GM23338 (cell line): ENCODE results near the gene CD70. TPM values are rescaled to one million over a fixed set of nuclear protein-coding genes. Genes with fewer than 3 reads are reported as not detected.

Source experiments
- ATAC-seq: fragments of 200-7000 bp; cut with Tn5 transposase; 3 replicates; pipeline ENCODE4 v1.9.1; 2020
- DNase-seq: peaks from one replicate; pipeline ENCODE4 v3.0.0-alpha.2; 2015; ENCODE audit warnings: low spot score
- H2AFZ ChIP-seq: fragments of 200-600 bp; sonication (generic); 2 replicates; pipeline ENCODE4 v1.8.0; 2016; ENCODE audit warnings: antibody characterized with exemption, mild to moderate bottlenecking, moderate library complexity
- H3F3A ChIP-seq: fragments of 200-600 bp; sonication (generic); replicated peaks from 2 replicates; pipeline ENCODE4 v1.8.0; 2017; ENCODE audit warnings: antibody characterized with exemption, mixed run types, low read depth
- H3K27ac ChIP-seq: fragments of 200-600 bp; sonication (generic); 2 replicates; pipeline ENCODE4 v1.6.1; 2016; ENCODE audit warnings: low read depth
- H3K27me3 ChIP-seq: fragments of 200-600 bp; sonication (generic); 2 replicates; pipeline ENCODE4 v1.8.0; 2016; ENCODE audit warnings: mild to moderate bottlenecking, mixed run types, moderate library complexity; ENCODE audit not compliant: insufficient read depth
- H3K36me3 ChIP-seq: fragments of 200-600 bp; sonication (generic); 2 replicates; pipeline ENCODE4 v1.8.0; 2016; ENCODE audit warnings: mild to moderate bottlenecking; ENCODE audit not compliant: insufficient read depth
- H3K4me1 ChIP-seq: fragments of 200-600 bp; sonication (generic); 2 replicates; pipeline ENCODE4 v1.8.0; 2016; ENCODE audit warnings: mild to moderate bottlenecking, moderate library complexity; ENCODE audit not compliant: insufficient read depth
- H3K4me2 ChIP-seq: fragments of 200-600 bp; sonication (generic); 2 replicates; pipeline ENCODE4 v1.7.1; 2017; ENCODE audit warnings: mixed run types
- H3K4me3 ChIP-seq: fragments of 200-600 bp; sonication (generic); 2 replicates; pipeline ENCODE4 v1.6.1; 2016; ENCODE audit warnings: mixed run types
- H3K79me2 ChIP-seq: fragments of 200-600 bp; sonication (generic); replicated peaks from 2 replicates; pipeline ENCODE4 v1.8.0; 2017; ENCODE audit warnings: mild to moderate bottlenecking; ENCODE audit not compliant: insufficient read depth
- H3K9me2 ChIP-seq: fragments of 200-600 bp; sonication (generic); 2 replicates; pipeline ENCODE4 v1.8.0; 2017; ENCODE audit not compliant: insufficient read depth
- H4K20me1 ChIP-seq: fragments of 200-600 bp; sonication (generic); replicated peaks from 2 replicates; pipeline ENCODE4 v1.8.0; 2017; ENCODE audit warnings: mild to moderate bottlenecking; ENCODE audit not compliant: insufficient read depth
- H3K27ac Mint-ChIP-seq: 2 replicates; pipeline ENCODE4 v1.8.0; 2020; ENCODE audit warnings: inconsistent platforms, mild to moderate bottlenecking, moderate library complexity, mixed read lengths
- H3K27me3 Mint-ChIP-seq: 3 replicates; pipeline ENCODE4 v1.8.0; 2022; ENCODE audit warnings: low read depth, mild to moderate bottlenecking, moderate library complexity, mixed read lengths, inconsistent platforms; ENCODE audit not compliant: insufficient read depth, poor library complexity
- H3K36me3 Mint-ChIP-seq: 3 replicates; pipeline ENCODE4 v1.8.0; 2021; ENCODE audit warnings: low read depth, mild to moderate bottlenecking, inconsistent platforms, moderate library complexity, mixed read lengths
- H3K4me1 Mint-ChIP-seq: 3 replicates; pipeline ENCODE4 v1.8.0; 2020; ENCODE audit warnings: mild to moderate bottlenecking, inconsistent platforms, mixed read lengths
- H3K4me3 Mint-ChIP-seq: 3 replicates; pipeline ENCODE4 v1.8.0; 2021; ENCODE audit warnings: moderate library complexity, mild to moderate bottlenecking, inconsistent platforms, mixed read lengths
- H3K9me3 Mint-ChIP-seq: 3 replicates; pipeline ENCODE4 v1.8.0; 2020; ENCODE audit warnings: moderate library complexity, mild to moderate bottlenecking, inconsistent platforms, mixed read lengths
- CREB1 ChIP-seq: fragments of 250-450 bp; sonication (Bioruptor Pico); IDR thresholded peaks from 2 replicates; pipeline ENCODE4 v1.5.0; 2020; ENCODE audit warnings: low read depth, mild to moderate bottlenecking, moderate library complexity
- EZH2 ChIP-seq: fragments of 200-600 bp; sonication (generic); IDR thresholded peaks from one replicate; pipeline ENCODE4 v1.8.0; 2017; ENCODE audit warnings: antibody characterized with exemption, mild to moderate bottlenecking, low read depth; ENCODE audit not compliant: unreplicated experiment
- EZH2phosphoT487 ChIP-seq: fragments of 200-600 bp; sonication (generic); IDR thresholded peaks from one replicate; pipeline ENCODE4 v1.8.1; 2018; ENCODE audit warnings: antibody characterized with exemption; ENCODE audit not compliant: unreplicated experiment
- JUNB ChIP-seq: IDR thresholded peaks from one replicate; pipeline ENCODE4 v1.6.1; 2016; ENCODE audit warnings: antibody characterized with exemption; ENCODE audit not compliant: unreplicated experiment
- NANOG ChIP-seq: IDR thresholded peaks from 2 replicates; pipeline ENCODE4 v1.6.1; 2016; ENCODE audit warnings: antibody characterized with exemption, borderline replicate concordance
- POLR2AphosphoS5 ChIP-seq: IDR thresholded peaks from 2 replicates; pipeline ENCODE4 v1.6.1; 2016; ENCODE audit warnings: antibody characterized with exemption, low read depth
- STAT1 ChIP-seq: IDR thresholded peaks from one replicate; pipeline ENCODE4 v1.6.1; 2016; ENCODE audit warnings: antibody characterized with exemption; ENCODE audit not compliant: unreplicated experiment
- ZNF114 ChIP-seq: fragments of 250-450 bp; sonication (Bioruptor Pico); IDR thresholded peaks from 2 replicates; pipeline ENCODE4 v1.5.0; 2020; ENCODE audit warnings: mild to moderate bottlenecking, moderate library complexity
- ZNF331 ChIP-seq: fragments of 250-450 bp; sonication (Bioruptor Pico); IDR thresholded peaks from 2 replicates; pipeline ENCODE4 v1.5.0; 2020; ENCODE audit warnings: low read depth, mild to moderate bottlenecking, moderate library complexity
- ZNF462 ChIP-seq: fragments of 250-450 bp; sonication (Bioruptor Pico); IDR thresholded peaks from 2 replicates; pipeline ENCODE4 v1.5.0; 2020; ENCODE audit warnings: mild to moderate bottlenecking, moderate library complexity
- polyA plus RNA-seq: library from polyadenylated mRNA; unstranded; fragments of >200 nt; fragmentation: Nextera tagmentation; extraction: Ambion mirVana; gene quantifications from 2 replicates; pipeline ENCODE4 v1.2.1, GENCODE V29; 2016
- total RNA-seq: library from RNA; depleted of rRNA; stranded (reverse); fragments of >200 nt; shearing (Covaris generic); gene quantifications from 2 replicates; pipeline ENCODE4 v1.2.3, GENCODE V29; 2014
- TF ChIP-seq, protein P1 (sequence below): IDR thresholded peaks from one replicate; pipeline ENCODE4 v1.6.1; 2018; ENCODE audit warnings: antibody characterized with exemption; ENCODE audit not compliant: unreplicated experiment
- TF ChIP-seq, protein P2 (sequence below): IDR thresholded peaks from 2 replicates; pipeline ENCODE4 v1.6.1; 2016; ENCODE audit warnings: antibody characterized with exemption
- TF ChIP-seq, protein P3 (sequence below), 2 experiments: fragments of 200-600 bp in 1 of 2; sonication (generic) in 1 of 2; conservative IDR thresholded peaks; 2 replicates each; pipeline versions ENCODE4 v1.5.1 to v1.6.1; 2016 to 2017; ENCODE audit warnings: antibody characterized with exemption in 2 of 2, low read depth in 2 of 2, mild to moderate bottlenecking in 2 of 2, moderate library complexity in 1 of 2

CD70 gene
- total and polyA plus RNA-seq, 2 experiments from 2014 or later, result 2.0 to 7.3 TPM

GRCh38 chr19:6579450-6580178, 11.3 kb downstream of the CD70 start:
- H3K36me3 Mint-ChIP-seq, result peaks cover 14% of the 10 kb centered on the region; the same call in 2 of the 3 replicates
- ATAC-seq (no peak), DNase-seq (no peak)
- H3K36me3 ChIP-seq, result peaks cover 11% of the 10 kb centered on the region; the same call in 1 of the 2 replicates
- no peak overlapping the region for H2AFZ ChIP-seq
- no peaks in the 10 kb centered on the region for H3F3A ChIP-seq
- H3K4me3 Mint-ChIP-seq, result no peak overlapping the region
- no peaks in the 10 kb centered on the region for H3K27me3 ChIP-seq
- no peaks in the 10 kb centered on the region for H3K79me2 ChIP-seq
- H3K4me2 ChIP-seq, result no peak overlapping the region
- H3K4me3 ChIP-seq, result no peak overlapping the region
- H3K27ac ChIP-seq, result no peak overlapping the region
- H3K4me1 Mint-ChIP-seq, result no peaks in the 10 kb centered on the region
- no peak for TF ChIP-seq POLR2AphosphoS5
- TF ChIP-seq STAT1, result no peak
- no peak for TF ChIP-seq ZNF331 (CRISPR knock-in tag)
- TF ChIP-seq, protein P1, sequence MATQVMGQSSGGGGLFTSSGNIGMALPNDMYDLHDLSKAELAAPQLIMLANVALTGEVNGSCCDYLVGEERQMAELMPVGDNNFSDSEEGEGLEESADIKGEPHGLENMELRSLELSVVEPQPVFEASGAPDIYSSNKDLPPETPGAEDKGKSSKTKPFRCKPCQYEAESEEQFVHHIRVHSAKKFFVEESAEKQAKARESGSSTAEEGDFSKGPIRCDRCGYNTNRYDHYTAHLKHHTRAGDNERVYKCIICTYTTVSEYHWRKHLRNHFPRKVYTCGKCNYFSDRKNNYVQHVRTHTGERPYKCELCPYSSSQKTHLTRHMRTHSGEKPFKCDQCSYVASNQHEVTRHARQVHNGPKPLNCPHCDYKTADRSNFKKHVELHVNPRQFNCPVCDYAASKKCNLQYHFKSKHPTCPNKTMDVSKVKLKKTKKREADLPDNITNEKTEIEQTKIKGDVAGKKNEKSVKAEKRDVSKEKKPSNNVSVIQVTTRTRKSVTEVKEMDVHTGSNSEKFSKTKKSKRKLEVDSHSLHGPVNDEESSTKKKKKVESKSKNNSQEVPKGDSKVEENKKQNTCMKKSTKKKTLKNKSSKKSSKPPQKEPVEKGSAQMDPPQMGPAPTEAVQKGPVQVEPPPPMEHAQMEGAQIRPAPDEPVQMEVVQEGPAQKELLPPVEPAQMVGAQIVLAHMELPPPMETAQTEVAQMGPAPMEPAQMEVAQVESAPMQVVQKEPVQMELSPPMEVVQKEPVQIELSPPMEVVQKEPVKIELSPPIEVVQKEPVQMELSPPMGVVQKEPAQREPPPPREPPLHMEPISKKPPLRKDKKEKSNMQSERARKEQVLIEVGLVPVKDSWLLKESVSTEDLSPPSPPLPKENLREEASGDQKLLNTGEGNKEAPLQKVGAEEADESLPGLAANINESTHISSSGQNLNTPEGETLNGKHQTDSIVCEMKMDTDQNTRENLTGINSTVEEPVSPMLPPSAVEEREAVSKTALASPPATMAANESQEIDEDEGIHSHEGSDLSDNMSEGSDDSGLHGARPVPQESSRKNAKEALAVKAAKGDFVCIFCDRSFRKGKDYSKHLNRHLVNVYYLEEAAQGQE, result no peak
- no peak for TF ChIP-seq EZH2
- TF ChIP-seq, protein P2, sequence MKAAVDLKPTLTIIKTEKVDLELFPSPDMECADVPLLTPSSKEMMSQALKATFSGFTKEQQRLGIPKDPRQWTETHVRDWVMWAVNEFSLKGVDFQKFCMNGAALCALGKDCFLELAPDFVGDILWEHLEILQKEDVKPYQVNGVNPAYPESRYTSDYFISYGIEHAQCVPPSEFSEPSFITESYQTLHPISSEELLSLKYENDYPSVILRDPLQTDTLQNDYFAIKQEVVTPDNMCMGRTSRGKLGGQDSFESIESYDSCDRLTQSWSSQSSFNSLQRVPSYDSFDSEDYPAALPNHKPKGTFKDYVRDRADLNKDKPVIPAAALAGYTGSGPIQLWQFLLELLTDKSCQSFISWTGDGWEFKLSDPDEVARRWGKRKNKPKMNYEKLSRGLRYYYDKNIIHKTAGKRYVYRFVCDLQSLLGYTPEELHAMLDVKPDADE, result no peak
- TF ChIP-seq NANOG, result no peak
- no peak for TF ChIP-seq ZNF114
- TF ChIP-seq, protein P3, sequence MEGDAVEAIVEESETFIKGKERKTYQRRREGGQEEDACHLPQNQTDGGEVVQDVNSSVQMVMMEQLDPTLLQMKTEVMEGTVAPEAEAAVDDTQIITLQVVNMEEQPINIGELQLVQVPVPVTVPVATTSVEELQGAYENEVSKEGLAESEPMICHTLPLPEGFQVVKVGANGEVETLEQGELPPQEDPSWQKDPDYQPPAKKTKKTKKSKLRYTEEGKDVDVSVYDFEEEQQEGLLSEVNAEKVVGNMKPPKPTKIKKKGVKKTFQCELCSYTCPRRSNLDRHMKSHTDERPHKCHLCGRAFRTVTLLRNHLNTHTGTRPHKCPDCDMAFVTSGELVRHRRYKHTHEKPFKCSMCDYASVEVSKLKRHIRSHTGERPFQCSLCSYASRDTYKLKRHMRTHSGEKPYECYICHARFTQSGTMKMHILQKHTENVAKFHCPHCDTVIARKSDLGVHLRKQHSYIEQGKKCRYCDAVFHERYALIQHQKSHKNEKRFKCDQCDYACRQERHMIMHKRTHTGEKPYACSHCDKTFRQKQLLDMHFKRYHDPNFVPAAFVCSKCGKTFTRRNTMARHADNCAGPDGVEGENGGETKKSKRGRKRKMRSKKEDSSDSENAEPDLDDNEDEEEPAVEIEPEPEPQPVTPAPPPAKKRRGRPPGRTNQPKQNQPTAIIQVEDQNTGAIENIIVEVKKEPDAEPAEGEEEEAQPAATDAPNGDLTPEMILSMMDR (conservative IDR thresholded peaks at IDR 0.05; ENCODE audit: low read depth in 2 of 2), result no peak
- TF ChIP-seq ZNF462 (CRISPR knock-in tag), result no peak
- no peak for TF ChIP-seq JUNB
- no peak for TF ChIP-seq EZH2phosphoT487
- no peak for TF ChIP-seq CREB1 (CRISPR knock-in tag)
- H3K4me1 ChIP-seq, result peaks cover 15% of the 10 kb centered on the region
- peaks cover 36% of the 10 kb centered on the region for H3K9me3 Mint-ChIP-seq
- H4K20me1 ChIP-seq, result no peaks in the 10 kb centered on the region
- no peaks in the 10 kb centered on the region for H3K9me2 ChIP-seq
- H3K27ac Mint-ChIP-seq, result no peak overlapping the region
- peaks cover 4% of the 10 kb centered on the region for H3K27me3 Mint-ChIP-seq
